Endothelial cell of umbilical vein (primary cell): Measurements from ENCODE around the gene GGA2. TPM values are rescaled to one million over a fixed set of nuclear protein-coding genes. Genes with fewer than 3 reads are reported as not detected.

Experiments used
- BruUV-seq: library from RNA; stranded (reverse); fragments of 400-500 nt; replicated peaks from 2 replicates; lab custom pipeline; 2021; lab: Mats Ljungman, UMichigan
- CTCF ChIA-PET: fragments of 300-600, 350-600 bp; sonication (Branson Sonifier 250); formaldehyde crosslinking; loops from one replicate; lab custom pipeline; 2021; ENCODE audit warnings: antibody characterized with exemption, inconsistent platforms; lab: Charles Lee
- POLR2A ChIA-PET: fragments of 300-600, 350-600 bp; sonication (Branson Sonifier 250); formaldehyde crosslinking; loops from one replicate; lab custom pipeline; 2021; ENCODE audit warnings: antibody characterized with exemption, inconsistent platforms; lab: Charles Lee
- DNase-seq: peaks from one replicate; pipeline ENCODE4 v3.0.0-alpha.2; 2011; ENCODE audit warnings: low read depth, low spot score
- FAIRE-seq: peaks from 2 replicates; lab custom pipeline; 2011; peaks lifted over from hg19 to GRCh38; lab: Jason Lieb, UNC
- H2AFZ ChIP-seq: 2 replicates; pipeline ENCODE4 v1.6.0; 2012; ENCODE audit warnings: low read depth, low read length, control low read depth, inconsistent platforms
- H3K27ac ChIP-seq: 2 replicates; pipeline ENCODE4 v1.5.1; 2011; ENCODE audit warnings: low read depth, mild to moderate bottlenecking, control low read depth, low read length, moderate library complexity; ENCODE audit not compliant: insufficient read depth
- H3K27me3 ChIP-seq, 2 experiments: 2 replicates each; pipeline versions ENCODE4 v1.6.0 to v1.6.1; 2011; ENCODE audit warnings: low read length in 2 of 2, mixed read lengths in 1 of 2; ENCODE audit not compliant: control insufficient read depth in 2 of 2, insufficient read depth in 2 of 2
- H3K36me3 ChIP-seq, 2 experiments: 2 replicates in 1 of 2; 3 replicates in 1 of 2; pipeline ENCODE4 v1.5.1; 2011; ENCODE audit warnings: low read length in 2 of 2, mild to moderate bottlenecking in 1 of 2, moderate library complexity in 1 of 2; ENCODE audit not compliant: control insufficient read depth in 2 of 2, insufficient read depth in 2 of 2; ENCODE audit errors: extremely low read depth in 1 of 2
- H3K4me1 ChIP-seq: 3 replicates; pipeline ENCODE4 v1.5.1; 2011; ENCODE audit warnings: mild to moderate bottlenecking, low read length; ENCODE audit not compliant: control insufficient read depth, insufficient read depth; ENCODE audit errors: extremely low read depth
- H3K4me2 ChIP-seq: 2 replicates; pipeline ENCODE4 v1.6.1; 2011; ENCODE audit warnings: low read length, control low read depth, mixed read lengths; ENCODE audit not compliant: insufficient read depth
- H3K4me3 ChIP-seq, 3 experiments: fragments of 200-600 bp in 1 of 3; sonication (generic), shearing (Covaris generic) in 1 of 3; replicated peaks in 1 of 3; 2 replicates each; pipeline ENCODE4 v1.5.1; 2011 to 2016; ENCODE audit warnings: control low read depth in 3 of 3, low read length in 3 of 3, mild to moderate bottlenecking in 2 of 3, inconsistent platforms in 1 of 3, low read depth in 1 of 3, moderate library complexity in 1 of 3; ENCODE audit not compliant: insufficient read depth in 1 of 3
- H3K79me2 ChIP-seq: 2 replicates; pipeline ENCODE4 v1.6.0; 2012; ENCODE audit warnings: low read length, inconsistent platforms; ENCODE audit not compliant: control insufficient read depth, insufficient read depth
- H3K9ac ChIP-seq: replicated peaks from 2 replicates; pipeline ENCODE3; 2011; ENCODE audit warnings: low read length, control low read depth; ENCODE audit not compliant: insufficient read depth; ENCODE audit errors: extremely low read depth
- H3K9me1 ChIP-seq: replicated peaks from 3 replicates; pipeline ENCODE4 v1.6.0; 2011; ENCODE audit warnings: mild to moderate bottlenecking, low read length; ENCODE audit not compliant: control insufficient read depth, insufficient read depth; ENCODE audit errors: extremely low read depth
- H3K9me3 ChIP-seq: replicated peaks from 2 replicates; pipeline ENCODE4 v1.5.1; 2012; ENCODE audit warnings: low read length, inconsistent platforms; ENCODE audit not compliant: control insufficient read depth, insufficient read depth
- H4K20me1 ChIP-seq: replicated peaks from 2 replicates; pipeline ENCODE3; 2011; ENCODE audit warnings: mild to moderate bottlenecking, low read length; ENCODE audit not compliant: control insufficient read depth, insufficient read depth; ENCODE audit errors: extremely low read depth
- CTCF ChIP-seq, 2 donors: IDR thresholded peaks; 1 replicate in 1 of 2; 2 replicates in 1 of 2; pipeline ENCODE4 v1.5.1; 2011; ENCODE audit warnings: low read length in 2 of 2, mild to moderate bottlenecking in 2 of 2, moderate library complexity in 2 of 2, control low read depth in 1 of 2, inconsistent platforms in 1 of 2, low read depth in 1 of 2; ENCODE audit not compliant: insufficient read depth in 1 of 2; ENCODE audit errors: extremely low read depth in 1 of 2
- EZH2 ChIP-seq: IDR thresholded peaks from 2 replicates; pipeline ENCODE4 v1.6.1; 2012; ENCODE audit warnings: borderline replicate concordance, low read depth, mild to moderate bottlenecking, moderate library complexity, low read length, inconsistent platforms; ENCODE audit not compliant: severe bottlenecking
- FOS ChIP-seq: IDR thresholded peaks from 2 replicates; pipeline ENCODE4 v1.6.1; 2011; ENCODE audit warnings: mild to moderate bottlenecking, low read length, moderate library complexity, borderline replicate concordance; ENCODE audit not compliant: insufficient read depth
- GATA2 ChIP-seq: IDR thresholded peaks from 2 replicates; pipeline ENCODE4 v1.7.0; 2011; ENCODE audit warnings: low read depth, mild to moderate bottlenecking, moderate library complexity, mixed read lengths, low read length; ENCODE audit not compliant: insufficient read length, insufficient read depth
- JUN ChIP-seq: IDR thresholded peaks from 2 replicates; pipeline ENCODE4 v1.6.1; 2011; ENCODE audit warnings: borderline replicate concordance, low read depth; ENCODE audit not compliant: insufficient read length, insufficient read depth
- MAX ChIP-seq: IDR thresholded peaks from 2 replicates; pipeline ENCODE4 v1.6.1; 2011; ENCODE audit not compliant: insufficient read depth, insufficient read length
- MYC ChIP-seq: IDR thresholded peaks from one replicate; pipeline ENCODE4 v1.6.1; 2011; ENCODE audit warnings: mild to moderate bottlenecking, low read depth, low read length
- POLR2A ChIP-seq: IDR thresholded peaks from 2 replicates; pipeline ENCODE4 v1.6.1; 2012; ENCODE audit warnings: low read depth, mild to moderate bottlenecking, control low read depth, low read length
- POLR2AphosphoS5 ChIP-seq: IDR thresholded peaks from 2 replicates; pipeline ENCODE4 v1.6.1; 2012; ENCODE audit warnings: low read depth, mild to moderate bottlenecking, control low read depth, low read length, moderate library complexity; ENCODE audit not compliant: insufficient read depth
- dilution Hi-C: fragments of 300-500 bp; cut with MboI; formaldehyde crosslinking; loops from one replicate; pipeline ENCODE4 v1.15.0; 2019; ENCODE audit warnings: low sequenced_read_pairs; ENCODE audit not compliant: extremely low pct_ligation_motif_present
- intact Hi-C: fragments of 100-400 bp; cut with micrococcal nuclease; formaldehyde crosslinking; loops from one replicate; pipeline ENCODE4 v1.10.0; 2022
- polyA plus RNA-seq, 4 experiments: library from polyadenylated mRNA; depleted of rRNA in 3 of 4; stranded (reverse) in 3 of 4; unstranded in 1 of 4; fragments of >200 nt; gene quantifications; 2 replicates each; pipeline versions ENCODE4 v1.2.1 to v1.2.3, GENCODE V29; 2011 to 2012; ENCODE audit warnings: missing spikeins in 1 of 4
- total RNA-seq: library from RNA; stranded (reverse); gene quantifications from 2 replicates; pipeline ENCODE4 v1.2.3, GENCODE V29; 2021

Gene GGA2
- total and polyA plus RNA-seq, 2 donors (not counting 3 experiments of a cell fraction or from before 2014, with no cell fraction given), result 33.3 to 73.1 TPM

- no peak for TF ChIP-seq FOS
- TF ChIP-seq MYC, result no peak
- TF ChIP-seq GATA2, result no peak
- TF ChIP-seq POLR2AphosphoS5, result no peak
- TF ChIP-seq MAX, result no peak
- TF ChIP-seq POLR2A, result no peak
- no peak for TF ChIP-seq EZH2
- TF ChIP-seq CTCF (IDR thresholded peaks at IDR 0.05; ENCODE audit: extremely low read depth in 1 of 2, insufficient read depth in 1 of 2, low read depth in 1 of 2, low read length in 2 of 2), result no peak
- TF ChIP-seq JUN, result no peak
- no peak overlapping the region for H3K9ac ChIP-seq
- H4K20me1 ChIP-seq, result no peaks in the 10 kb centered on the region
- peaks cover 5 to 21% of the 10 kb centered on the region in 2 experiments for H3K36me3 ChIP-seq
- ChIA-PET CTCF (interaction anchor here (1.9 kb wide), 1 partner anchor 11 kb away, joined by 4 read pairs; no protein-coding TSS in a partner anchor), POLR2A (no interaction called here)
- H3K27ac ChIP-seq, result no peak overlapping the region
- DNase-seq (no peak), FAIRE-seq (no peak)
- dilution Hi-C loops (no loop called here), intact Hi-C loops (no loop called here)
- BruUV-seq, result no TSS peak
- H3K9me1 ChIP-seq, result no peaks in the 10 kb centered on the region
- no peaks in the 10 kb centered on the region for H3K9me3 ChIP-seq
- H3K4me1 ChIP-seq, result no peaks in the 10 kb centered on the region
- H3K4me2 ChIP-seq, result no peak overlapping the region
- no peaks in the 10 kb centered on the region for H3K27me3 ChIP-seq
- no peaks in the 10 kb centered on the region for H3K79me2 ChIP-seq
- H2AFZ ChIP-seq, result no peak overlapping the region
- H3K4me3 ChIP-seq, result no peak overlapping the region
Measured at GRCh38 chr16:23527961-23528643, 17.8 kb upstream of the GGA2 start.
